NCI-H345 treated with DMSO at 0.1 percent for 48 hours (cell line): ENCODE results near the gene ZNF330.
"Not testable (repeated sequence)": the region's sequence is repeated elsewhere in the genome, so short reads cannot be mapped to it uniquely, and the experiment has no call there.

Experiments used
- DNase-seq: peaks from one replicate; lab custom pipeline; 2025; ENCODE audit not compliant: unreplicated experiment; lab: John Stamatoyannopoulos, UW

The ZNF330 gene

GRCh38 chr4:141220691-141221659, at the start of gene ZNF330:
TSS of gene ZNF330 (plus strand) at chr4:141220895. CDS start at chr4:141222372, 1,477 bp downstream.
- peak; percentile 40 for DNase-seq

DNA sequence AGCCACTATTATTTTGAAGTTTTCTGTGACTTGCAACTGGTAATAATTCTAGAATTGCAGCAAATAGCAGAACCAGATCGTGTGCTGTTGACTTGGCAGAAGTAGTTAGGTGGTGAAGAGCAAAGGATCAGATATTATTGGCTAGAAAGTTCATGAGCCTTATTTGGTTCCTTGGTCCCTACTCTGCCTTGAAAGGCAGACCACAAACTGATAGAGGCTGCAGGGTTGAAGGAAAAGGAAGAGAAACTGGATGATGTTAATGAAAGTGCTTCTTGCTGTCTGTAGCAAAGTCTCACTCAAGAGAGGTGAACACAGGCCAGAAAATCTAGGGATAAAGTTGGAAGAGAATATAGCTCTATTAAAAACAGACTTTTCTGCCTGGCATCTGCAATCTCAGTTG, 46.2 kb upstream of the ZNF330 start:
- no peak for DNase-seq

GRCh38 chr4:141177171-141177570, 43.5 kb upstream of the ZNF330 start:
- no peak for DNase-seq

DNA sequence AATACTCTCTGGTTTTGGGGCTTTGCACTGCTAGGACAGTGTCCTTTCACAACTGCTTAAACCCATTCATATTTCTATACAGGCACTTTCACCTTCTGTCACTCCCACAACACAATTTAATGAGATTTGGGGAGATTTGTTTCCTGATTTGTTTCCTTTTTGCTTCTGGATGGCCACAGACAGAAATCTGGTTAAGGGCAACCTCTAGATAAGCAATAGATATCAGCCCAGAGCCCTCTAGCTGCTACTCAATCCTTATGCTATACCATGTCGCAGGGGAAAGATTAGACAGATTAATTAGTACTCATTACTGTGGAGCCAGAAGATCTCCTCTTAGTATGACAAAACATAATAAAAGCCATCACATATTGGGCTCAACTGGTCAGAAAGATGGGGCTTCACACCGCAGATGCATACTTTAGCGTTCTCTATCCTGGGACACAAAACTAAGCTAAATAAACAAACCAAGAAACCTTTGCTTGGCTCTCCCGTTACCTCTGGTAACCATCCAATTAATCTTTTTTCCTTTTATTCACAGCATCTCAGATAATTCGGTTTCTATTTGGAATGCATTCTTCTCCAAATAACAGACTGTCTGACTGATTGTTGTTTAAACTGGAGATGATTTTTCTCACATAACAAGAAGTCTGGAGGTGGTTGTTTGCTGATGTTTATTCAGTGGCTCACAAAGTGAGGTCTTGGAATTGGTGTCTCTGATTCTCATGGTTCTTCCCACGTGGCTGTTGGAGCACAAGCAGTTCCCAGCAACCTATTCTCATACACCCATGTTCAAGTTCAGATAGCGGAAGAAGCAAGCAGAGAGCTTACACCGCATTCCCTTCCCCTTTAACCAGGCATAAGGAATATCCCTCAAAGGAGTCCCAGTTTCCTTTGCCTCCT, 41.0 kb upstream of the ZNF330 start:
- DNase-seq: no peak

DNA sequence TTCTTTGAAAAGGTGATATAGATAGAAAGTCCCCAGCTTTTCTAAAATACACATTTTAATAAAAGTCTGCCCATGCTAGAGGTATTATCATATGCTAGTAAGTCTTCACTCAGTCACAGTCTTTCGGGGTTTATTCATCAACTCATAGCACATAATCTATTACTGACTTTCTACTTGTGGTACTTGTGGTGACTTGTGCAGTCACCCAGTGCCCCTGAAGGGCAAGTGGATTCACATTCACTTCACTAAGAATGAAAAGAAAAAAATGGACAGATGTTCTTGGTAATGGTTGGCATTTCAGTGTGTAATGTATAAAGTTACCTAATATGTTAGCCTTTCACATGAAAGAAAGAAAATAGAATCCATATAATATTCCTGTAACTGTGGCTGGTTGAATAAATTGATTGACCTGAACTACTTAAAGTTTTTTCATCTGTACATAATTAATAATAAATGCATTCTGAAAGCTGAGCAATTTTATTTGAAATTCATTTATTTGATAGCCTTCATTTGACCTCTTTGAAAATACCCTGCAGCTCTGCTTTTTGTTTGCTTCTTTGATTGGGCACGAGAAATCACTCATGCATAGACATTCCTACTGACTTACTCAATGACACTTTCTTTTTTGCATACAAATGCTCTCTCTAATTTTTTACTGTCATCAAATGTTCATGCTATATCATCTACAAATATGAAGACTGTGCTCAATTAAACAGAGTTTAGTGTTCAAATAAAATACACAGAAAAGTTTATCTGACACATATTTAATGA, 39.5 kb upstream of the ZNF330 start:
- no peak for DNase-seq

DNA sequence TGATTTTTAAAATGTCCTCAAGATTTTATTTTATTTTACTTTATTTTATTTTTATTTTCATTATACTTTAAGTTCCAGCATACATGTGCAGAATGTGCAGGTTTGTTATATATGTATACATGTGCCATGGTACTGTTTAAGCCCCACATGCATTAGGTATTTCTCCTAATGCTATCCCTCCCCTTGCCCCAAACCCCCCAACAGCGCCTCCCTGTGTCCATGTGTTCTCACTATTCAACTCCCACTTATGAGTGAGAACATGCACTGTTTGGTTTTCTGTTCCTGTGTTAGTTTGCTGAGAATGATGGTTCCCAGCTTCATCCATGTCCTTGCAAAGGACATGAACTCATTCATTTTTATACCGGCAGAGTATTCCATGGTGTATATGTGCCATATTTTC, 37.2 kb upstream of the ZNF330 start:
- not testable (repeated sequence) for DNase-seq

DNA sequence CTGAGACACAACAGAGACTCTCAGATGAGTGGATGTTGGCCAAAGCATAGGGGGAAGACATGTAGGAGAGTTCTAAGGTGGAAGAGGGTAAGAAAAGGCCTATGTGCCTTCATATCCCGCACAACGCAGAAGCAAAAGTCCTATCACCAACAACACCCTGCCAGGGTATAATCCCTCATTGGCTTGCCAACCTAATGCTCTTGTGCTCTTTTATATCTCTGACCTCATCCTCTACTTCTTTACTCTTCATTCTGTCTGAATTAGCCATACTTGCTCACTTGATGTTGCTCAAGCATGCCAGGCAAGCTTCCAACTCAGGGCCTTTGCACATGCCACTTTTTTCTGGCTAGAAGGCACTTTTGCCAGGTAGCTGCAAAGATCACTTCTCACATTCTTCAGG, 28.1 kb upstream of the ZNF330 start:
- DNase-seq: no peak

GRCh38 chr4:141193516-141194034, 27.1 kb upstream of the ZNF330 start:
- no peak for DNase-seq

GRCh38 chr4:141195095-141195707, 25.5 kb upstream of the ZNF330 start:
- no peak for DNase-seq

DNA sequence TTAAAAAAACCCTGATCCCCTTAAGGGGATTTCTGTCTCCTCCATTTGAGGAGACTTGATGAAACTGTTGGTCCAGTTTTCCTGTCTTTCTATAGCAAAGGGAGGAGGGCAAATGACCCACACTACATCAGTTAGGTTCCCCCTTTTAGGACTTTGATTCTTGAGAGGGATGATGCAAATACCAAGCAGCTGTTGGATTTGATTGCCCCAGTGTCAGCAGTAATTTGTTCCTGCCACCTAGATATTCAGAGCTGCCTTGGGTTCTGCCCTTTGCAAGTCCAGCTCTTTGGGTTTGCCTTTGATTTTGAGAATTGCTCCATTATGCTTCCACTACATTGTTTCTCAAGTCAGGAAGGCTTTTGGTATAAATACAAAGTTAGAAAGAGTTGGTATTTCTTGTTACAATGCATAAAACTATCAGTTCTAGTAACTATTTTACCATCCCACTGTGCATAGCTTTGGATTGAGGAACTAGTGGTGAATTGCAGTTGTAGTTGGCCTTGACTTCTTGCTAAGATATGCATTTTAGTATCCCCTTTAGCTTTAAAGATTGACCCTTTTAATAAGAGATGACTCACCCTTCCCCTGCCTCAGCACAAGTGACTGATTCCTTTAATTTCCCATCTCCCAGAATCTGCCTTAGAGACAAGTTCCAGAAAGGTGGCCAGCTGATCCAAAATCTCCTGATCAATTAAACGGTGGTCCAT, 24.3 kb upstream of the ZNF330 start:
- DNase-seq: no peak

GRCh38 chr4:141207961-141208360, 12.7 kb upstream of the ZNF330 start:
- no peak for DNase-seq

- DNase-seq: no peak
Observed at GRCh38 chr4:141210168-141210567, 10.5 kb upstream of the ZNF330 start.

DNA sequence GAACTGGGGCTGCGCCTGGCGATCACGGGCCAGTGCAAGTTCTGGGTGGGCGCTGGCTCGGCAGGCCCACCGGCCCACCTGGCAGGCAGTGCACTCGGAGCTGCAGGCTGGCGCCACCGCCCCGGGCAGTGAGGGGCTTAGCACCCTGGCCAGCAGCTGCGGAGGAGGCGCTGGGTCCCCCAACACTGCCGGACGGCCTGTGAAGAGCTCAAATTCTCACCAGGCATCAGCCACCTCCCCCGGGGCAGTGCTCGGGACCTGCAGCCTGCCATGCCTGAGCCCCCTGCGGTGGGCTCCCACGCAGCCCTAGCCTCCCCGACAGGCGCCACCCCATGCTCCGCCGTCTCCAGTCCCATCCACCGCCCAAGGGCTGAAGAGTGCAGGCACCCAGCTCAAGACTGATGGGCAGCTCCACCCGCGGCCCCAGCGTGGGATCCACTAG, 7.1 kb upstream of the ZNF330 start:
- DNase-seq: no peak

GRCh38 chr4:141215030-141215429, 5.7 kb upstream of the ZNF330 start:
- DNase-seq: no peak

GRCh38 chr4:141216002-141216761, 4.5 kb upstream of the ZNF330 start:
- DNase-seq: no peak

DNA sequence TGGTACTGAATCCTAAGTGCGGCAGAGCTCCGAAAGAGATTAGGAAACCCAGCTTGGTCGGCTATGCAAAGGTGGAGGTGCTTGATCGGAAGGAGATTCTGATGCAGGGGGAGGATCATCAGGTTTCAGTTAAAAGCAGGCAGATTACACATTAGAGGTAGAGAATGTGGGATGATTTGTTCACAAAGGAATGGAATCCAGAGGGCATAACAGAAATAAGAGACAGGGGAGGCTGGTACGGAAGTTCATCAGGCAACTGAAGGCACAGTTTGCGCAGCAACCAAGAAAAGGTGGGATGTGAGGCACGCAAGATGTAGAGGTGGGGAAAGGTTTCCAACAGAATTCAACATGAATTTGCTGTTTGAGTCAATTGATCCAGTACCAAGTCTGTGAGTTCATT, 424 bp upstream of the ZNF330 start:
- DNase-seq: no peak

GRCh38 chr4:141223418-141223817, 2.7 kb downstream of the ZNF330 start:
- no peak for DNase-seq

DNA sequence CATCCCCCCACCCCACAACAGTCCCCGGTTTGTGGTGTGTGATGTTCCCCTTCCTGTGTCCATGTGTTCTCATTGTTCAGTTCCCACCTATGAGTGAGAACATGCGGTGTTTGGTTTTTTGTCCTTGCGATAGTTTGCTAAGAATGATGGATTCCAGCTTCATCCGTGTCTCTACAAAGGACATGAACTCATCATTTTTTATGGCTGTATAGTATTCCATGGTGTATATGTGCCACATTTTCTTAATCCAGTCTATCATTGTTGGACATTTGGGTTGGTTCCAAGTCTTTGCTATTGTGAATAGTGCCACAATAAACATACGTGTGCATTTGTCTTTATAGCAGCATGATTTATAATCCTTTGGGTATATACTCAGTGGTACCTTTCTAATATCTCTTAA, 6.6 kb downstream of the ZNF330 start:
- not testable (repeated sequence) for DNase-seq
